Hypothalamus (tissue), 51 donors: ENCODE results near the gene CD55.
A peak's percentile ranks its signal among the peaks of the same experiment; 100 is the strongest.

ENCODE experiments used
- DNase-seq, 51 donors: peaks; one replicate each; lab custom pipeline; 2025; lab: John Stamatoyannopoulos, UW

Gene CD55

GRCh38 chr1:207321079-207321789 is at the start of gene CD55:
Gene CD55, plus strand, starts transcription at chr1:207321678. Its CDS starts 88 bp downstream, at chr1:207321766.
- DNase-seq, result peak; percentile 26 to 94 (median 80)

- DNase-seq, result no peak
Measured at GRCh38 chr1:207274882-207275281, 46.6 kb upstream of the CD55 start.

DNA sequence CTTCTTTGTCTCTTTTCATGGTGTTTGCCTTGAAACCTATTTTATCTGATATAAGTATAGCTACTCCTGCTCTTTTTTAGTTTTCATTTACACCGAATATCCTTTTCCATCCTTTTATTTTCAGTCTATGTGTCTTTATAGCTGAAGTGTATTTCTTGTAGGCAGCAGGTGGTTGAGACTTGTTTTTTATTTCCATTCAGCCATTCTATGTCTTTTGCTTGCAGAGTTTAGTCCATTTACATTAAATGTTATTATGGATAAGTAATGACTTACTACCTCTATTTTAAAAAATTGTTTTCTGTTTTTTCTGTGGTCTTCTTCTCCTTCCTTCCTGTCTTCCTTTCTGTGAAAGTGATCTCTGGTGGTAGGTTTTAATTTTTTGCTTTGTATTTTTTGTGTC is 45.0 kb upstream of the CD55 start:
- no peak for DNase-seq

DNA sequence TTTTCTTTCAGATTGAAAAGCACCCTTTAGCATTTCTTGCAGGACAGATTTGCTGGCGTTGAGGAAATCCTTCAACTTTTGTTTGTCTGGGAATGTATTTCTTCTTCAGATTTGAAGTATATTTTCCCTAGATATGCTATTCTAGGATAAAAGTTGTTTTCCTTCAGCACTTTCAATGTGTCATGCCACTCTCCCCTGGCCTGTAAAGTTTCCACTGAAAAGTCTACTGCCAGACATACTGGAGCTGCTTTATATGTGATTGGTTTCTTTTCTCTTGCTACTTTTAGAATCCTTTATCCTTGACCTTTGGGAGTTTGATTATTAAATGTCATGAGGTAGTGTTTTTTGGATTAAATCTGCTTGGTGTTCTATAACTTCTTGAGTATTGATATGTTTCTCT is 44.2 kb upstream of the CD55 start:
- DNase-seq, result no peak

- no peak for DNase-seq
Measured at GRCh38 chr1:207279652-207280051, 41.8 kb upstream of the CD55 start.

DNA sequence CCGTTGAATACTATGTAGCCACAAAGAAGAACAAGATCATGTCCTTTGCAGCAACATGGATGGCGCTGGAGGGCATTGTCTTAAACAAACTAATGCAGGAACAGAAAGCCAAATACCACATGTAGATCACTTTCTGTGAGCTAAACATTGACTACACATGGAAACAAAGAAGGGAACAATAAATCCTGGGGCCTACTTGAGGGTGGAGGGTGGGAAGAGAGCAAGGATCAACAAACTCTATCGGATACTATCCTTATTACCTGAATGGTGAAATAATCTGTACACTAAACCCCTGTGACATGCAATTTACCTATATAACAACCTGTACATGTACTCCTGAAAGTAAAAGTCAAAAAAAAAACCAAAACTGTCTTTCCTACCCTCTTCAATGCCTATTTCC is 40.8 kb upstream of the CD55 start:
- DNase-seq, result no peak

DNA sequence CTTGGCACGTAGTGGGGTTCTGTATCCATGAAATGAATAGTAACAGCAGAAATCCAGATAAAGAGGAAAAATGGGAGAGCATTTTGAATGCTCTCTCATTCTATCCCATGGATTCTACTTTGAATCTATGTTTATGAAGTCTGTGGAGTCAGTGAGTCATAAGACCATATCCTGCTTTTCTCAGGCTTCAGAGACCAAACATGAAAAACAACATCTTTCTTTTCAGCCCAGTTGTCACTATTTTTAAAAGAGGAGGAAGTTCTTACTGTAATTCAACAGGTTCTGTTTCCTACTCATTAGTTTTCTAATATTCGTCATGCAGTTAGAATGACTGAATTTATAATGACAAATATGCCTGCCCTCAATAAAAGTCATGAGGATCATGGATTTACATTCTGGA is 39.4 kb upstream of the CD55 start:
- no peak for DNase-seq

- DNase-seq, result no peak
Measured at GRCh38 chr1:207282496-207283380, 38.7 kb upstream of the CD55 start.

- no peak for DNase-seq
Measured at GRCh38 chr1:207283421-207283820, 38.1 kb upstream of the CD55 start.

DNA sequence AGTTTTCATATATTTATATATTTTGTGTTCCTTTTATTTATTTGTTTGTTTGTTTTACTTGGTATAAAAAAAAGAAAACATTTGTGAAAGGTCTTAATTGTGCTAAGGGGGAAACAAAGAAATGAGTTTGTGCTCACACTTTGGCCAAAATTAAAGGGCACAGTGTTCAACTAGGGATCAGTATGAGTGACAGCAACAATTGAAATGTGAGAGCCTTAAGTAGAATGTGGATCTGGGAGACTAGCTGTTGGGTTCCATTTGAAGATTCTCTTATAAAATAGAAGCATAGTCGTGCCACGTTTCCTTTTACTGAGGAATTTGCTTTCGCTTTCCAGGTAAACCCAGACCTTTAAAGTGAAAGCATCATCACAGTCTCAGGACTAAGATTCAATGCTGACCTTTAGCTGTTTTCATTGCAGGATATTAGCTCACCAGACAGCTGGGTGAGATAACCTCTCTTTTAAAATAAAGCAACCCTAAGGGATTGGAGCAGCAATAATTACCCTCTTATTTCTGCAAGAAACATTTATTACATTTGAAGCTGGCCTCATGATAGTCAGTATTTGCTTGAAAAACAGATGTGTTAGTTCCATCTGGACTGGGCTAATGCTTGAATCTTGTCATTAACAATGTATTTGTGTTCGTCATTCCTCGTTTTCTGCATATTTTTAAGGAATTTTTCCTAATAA is 37.1 kb upstream of the CD55 start:
- no peak for DNase-seq

DNA sequence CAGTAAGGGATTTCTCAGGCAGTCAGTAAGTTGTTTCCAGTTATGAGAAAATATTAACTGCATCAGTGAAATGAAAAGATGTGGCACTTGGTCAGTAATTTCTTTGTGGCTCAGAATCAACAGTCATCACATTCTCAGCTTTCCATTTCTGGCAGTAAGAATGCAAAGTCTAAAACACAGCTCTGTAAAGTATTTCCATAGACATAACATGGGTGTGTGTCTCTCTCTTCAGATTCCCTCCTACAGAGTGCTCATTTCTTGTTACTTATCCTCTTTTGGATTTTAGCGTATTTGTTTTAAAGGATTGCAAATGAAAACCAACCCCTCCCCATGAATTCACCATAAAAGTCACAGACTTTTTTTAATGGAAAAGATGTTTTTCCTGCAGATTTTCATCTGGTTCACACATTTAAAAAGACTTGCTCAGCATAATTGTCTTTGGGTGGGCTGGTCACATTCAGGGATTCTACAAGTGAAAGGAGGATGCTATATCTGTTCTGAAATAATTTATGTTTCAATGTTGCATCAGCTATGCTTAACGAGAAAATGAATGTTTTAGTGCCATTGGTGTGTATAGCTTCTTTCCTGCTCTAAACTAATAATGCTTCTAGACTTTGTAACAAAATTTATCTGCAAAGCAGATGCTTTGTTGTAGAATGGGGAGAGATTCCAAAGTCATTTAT is 34.6 kb upstream of the CD55 start:
- DNase-seq, result no peak

DNA sequence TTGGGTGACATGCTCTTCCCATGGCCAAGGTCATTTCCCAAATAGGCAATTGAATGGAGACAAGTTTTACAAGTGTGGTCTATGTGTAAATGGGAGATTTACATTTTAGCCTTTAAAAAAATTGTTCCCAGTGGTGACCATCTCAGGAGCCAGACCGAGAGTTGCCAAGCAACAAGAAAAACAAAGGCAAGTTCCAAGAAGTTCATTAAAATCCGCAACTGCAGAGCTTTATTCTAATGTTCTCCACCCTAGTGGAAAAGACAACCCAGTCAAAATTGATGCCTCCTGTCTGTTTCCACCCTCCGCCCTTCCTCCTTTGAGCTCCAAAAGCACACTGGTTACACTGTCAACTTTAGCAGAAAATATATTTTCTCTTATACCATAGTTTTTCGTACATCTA is 33.2 kb upstream of the CD55 start:
- no peak for DNase-seq

DNA sequence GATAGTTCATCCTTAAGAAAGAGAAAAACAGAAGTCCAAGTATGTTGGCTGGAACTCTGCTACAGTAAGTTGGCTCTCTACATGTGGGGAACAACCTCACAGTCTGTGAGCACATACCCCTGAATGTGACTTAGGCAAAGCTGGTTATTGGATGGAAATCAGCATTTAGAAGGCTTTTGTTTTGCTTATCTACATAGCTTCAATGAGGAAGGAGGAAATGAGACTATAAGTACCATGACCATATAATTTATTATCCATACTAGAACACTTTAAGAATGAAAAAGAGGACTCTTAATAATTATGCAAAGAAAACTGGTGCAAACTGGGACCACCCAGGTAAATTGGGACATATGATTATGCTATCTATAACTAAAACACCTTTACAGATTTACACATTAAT is 31.7 kb upstream of the CD55 start:
- DNase-seq, result no peak

GRCh38 chr1:207291723-207292122 is 29.8 kb upstream of the CD55 start:
- no peak for DNase-seq

- DNase-seq, result no peak
Measured at GRCh38 chr1:207298186-207298585, 23.3 kb upstream of the CD55 start.

DNA sequence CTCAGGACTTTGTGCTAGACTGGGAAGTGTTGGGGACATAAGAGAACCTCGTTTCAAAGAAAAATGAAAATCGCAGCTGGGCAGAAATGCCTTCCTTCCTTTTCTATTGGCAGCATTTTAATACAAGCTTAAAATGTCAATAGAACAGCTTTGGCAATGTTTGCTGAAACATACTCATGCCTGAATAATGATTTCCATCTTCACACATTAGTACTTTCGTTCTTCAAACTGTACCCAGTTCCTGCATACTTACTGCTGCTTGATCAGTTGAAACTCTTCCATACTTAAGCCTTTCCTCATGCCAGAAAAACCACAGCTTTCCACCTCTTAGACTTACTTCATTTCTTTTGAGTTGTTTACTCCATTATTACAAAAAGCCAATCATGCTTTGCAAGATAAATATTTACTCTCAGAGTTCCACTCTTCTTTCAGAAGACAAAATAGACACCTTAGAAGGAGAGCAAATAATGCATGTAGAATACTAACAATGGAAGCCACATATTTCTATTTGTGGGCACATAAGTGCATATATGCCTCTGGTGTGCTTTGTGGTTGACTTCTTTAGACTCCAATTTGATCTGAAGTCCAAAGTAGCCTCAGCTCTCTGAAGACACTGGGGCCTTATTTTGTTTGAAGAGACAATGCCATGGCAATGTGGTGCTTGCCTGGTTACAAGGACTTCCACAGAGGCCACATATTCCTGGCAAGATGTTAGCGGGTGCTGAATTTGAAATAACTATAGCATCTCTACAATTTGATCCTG is 22.7 kb upstream of the CD55 start:
- no peak for DNase-seq

- no peak for DNase-seq
Measured at GRCh38 chr1:207300970-207301369, 20.5 kb upstream of the CD55 start.

- DNase-seq, result no peak
Measured at GRCh38 chr1:207302618-207303393, 18.7 kb upstream of the CD55 start.
